D721Med (cell line): Measurements from ENCODE around the gene CDK4.

ENCODE experiments used
- DNase-seq: peaks from one replicate; pipeline ENCODE4 v3.0.0; 2011; ENCODE audit warnings: low spot score; ENCODE audit not compliant: insufficient read length
- FAIRE-seq: peaks from 2 replicates; lab custom pipeline; 2011; peaks lifted over from hg19 to GRCh38; lab: Jason Lieb, UNC
- TF ChIP-seq, protein P1 (sequence below): IDR thresholded peaks from 2 replicates; pipeline ENCODE4 v1.5.1; 2012; ENCODE audit warnings: mild to moderate bottlenecking, control low read depth; ENCODE audit not compliant: insufficient read depth; ENCODE audit errors: missing control alignments

Gene CDK4

DNA sequence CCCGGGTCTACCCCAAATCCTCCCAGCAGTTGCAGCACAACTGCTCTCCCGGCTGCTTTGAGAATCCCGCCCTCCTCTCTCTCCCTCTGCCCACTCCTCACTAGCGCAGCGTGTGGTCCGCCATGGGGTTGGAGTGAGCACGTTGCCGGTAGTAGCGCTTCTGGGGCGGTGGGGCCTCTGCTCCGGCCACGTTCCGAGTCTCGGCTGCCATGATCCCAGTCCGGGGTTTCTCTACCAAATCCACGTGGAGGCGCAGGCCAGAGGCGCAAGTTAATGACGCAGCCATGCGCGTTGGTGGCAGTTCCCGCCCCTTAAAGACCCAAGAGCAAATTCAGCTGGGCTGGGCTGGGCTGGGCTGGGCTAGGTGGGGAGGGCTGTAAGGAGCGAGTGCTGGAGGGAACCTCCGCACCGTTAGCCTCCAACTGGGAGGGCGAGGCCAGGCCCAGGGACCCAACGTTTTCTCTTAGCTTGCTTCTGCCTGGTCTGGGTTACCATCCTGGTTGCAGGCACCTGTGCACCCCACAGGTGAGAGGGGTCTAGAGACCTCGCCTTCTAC lies 19.8 kb upstream of the CDK4 start, which contains the start of gene METTL1:
Gene METTL1 (minus strand): TSS at position 233 of the 556 bp plus-strand sequence. CDS start 22 bp downstream, at position 211.
- DNase-seq = peak; percentile 84
- FAIRE-seq = no peak
- TF ChIP-seq, protein P1, sequence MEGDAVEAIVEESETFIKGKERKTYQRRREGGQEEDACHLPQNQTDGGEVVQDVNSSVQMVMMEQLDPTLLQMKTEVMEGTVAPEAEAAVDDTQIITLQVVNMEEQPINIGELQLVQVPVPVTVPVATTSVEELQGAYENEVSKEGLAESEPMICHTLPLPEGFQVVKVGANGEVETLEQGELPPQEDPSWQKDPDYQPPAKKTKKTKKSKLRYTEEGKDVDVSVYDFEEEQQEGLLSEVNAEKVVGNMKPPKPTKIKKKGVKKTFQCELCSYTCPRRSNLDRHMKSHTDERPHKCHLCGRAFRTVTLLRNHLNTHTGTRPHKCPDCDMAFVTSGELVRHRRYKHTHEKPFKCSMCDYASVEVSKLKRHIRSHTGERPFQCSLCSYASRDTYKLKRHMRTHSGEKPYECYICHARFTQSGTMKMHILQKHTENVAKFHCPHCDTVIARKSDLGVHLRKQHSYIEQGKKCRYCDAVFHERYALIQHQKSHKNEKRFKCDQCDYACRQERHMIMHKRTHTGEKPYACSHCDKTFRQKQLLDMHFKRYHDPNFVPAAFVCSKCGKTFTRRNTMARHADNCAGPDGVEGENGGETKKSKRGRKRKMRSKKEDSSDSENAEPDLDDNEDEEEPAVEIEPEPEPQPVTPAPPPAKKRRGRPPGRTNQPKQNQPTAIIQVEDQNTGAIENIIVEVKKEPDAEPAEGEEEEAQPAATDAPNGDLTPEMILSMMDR = no peak

- DNase-seq (peak; percentile 70), FAIRE-seq (no peak)
- TF ChIP-seq, protein P1 = no peak
These were observed 19.2 kb upstream of the CDK4 start for GRCh38 chr12:57771236-57771872.

GRCh38 chr12:57770734-57771133 lies 18.6 kb upstream of the CDK4 start:
- FAIRE-seq = no peak

DNA sequence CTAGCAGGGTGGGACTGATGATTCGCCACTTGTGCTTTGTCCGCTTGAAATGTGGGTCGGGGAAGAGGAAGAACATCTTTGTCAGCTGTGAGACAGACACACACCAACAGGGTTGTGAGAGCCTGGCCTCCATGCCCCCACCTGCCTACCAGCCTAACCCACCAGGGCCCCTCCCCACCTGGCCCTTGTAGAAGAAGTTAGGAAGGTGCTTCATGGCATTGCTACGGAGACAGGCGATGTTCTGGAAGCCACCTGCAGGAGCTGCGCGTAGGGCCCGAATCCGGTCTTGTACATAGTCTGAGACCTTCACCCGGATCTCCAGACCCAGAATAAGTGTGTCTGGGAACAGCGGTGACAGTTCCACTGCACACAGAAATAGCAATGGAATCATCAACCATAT lies 17.5 kb upstream of the CDK4 start:
- DNase-seq = no peak
- FAIRE-seq = no peak
- TF ChIP-seq, protein P1 = no peak

More at GRCh38 chr12:57770734-57771133, 18.6 kb upstream of the CDK4 start:
- DNase-seq = no peak
- TF ChIP-seq, protein P1 = no peak

DNA sequence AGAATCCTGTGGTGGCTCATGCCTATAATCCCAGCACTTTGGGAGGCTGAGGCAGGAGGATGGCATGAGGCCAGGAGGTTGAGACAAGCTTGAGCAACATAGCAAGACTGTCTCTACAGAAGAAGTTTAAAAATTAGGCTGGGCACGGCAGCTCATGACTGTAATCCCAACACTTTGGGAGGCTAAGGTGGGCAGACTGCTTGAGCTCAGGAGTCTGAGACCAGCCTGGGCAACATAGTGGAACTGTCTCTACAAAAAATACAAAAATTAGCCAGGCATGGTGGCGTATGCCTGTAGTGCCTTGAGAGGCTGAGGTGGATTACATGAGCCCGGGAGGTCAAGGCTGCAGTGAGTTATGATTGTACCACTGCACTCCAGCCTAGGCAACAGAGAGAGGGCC lies 15.8 kb upstream of the CDK4 start:
- FAIRE-seq = no peak

DNA sequence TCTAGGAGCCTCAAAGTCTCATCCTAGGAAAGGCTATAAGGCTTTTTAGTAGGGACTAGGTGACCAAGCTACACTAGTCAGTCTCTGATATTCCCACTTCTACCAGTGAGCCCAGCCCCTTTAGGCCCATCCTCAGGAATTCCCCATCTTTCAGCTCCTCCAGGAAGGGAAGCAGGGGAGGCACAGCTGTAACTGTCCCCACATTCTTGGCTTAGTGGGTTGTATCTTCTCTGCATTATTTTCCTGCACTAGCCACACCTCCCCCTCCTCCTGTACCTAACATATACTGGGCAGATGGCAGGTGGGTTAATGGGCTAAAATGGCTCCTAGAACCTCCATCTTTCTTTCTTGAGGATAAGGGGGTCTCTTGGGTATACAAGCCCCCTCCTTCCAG lies 15.2 kb upstream of the CDK4 start:
- TF ChIP-seq, protein P1 = no peak
- DNase-seq = no peak
- FAIRE-seq = no peak

More for the DNA sequence above, 15.8 kb upstream of the CDK4 start:
- TF ChIP-seq, protein P1 = no peak
- no peak for DNase-seq

DNA sequence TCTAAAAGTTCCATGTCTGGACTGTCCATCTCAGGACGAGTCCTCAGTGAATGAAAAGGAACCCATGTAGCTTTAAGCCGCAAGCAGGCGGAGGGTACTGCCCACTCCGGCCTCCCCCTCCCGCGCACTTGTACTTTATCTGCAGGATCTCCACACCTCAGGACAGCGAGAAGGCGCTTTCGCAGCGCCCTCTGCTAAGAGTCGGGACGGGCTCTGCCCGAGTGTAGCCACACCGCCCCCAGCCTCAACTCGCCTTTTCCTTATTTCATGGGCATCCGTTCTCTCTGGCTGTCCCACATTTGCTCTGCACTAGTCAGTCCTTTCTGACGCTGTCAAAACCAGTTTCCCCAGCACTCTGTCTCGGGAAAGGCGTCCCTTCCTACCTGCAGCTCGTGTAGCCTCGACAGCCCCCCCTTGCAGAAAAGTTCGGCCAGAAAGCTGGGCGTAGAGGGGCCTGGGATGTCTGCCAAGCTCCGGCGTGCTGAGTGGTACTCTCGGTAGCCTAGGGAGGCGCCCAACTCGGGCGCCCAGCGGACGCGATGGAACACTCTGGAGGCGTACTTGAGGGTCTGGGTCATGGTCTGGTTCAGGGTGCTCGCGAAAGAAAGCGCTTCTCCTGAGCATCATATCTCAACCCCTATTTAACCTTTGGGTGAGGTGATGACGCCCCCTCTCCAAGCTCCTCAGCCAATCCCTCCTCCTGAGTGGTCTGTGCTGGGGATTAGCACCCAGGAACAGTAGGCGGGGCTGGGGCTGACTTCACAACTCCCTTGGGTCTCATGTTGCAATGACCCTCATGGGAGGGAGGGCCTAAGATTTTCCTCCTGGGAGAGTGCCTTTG lies 14.6 kb upstream of the CDK4 start, which contains the start of gene CYP27B1:
Gene CYP27B1 (minus strand): TSS at position 615 of the 841 bp plus-strand sequence. CDS start 37 bp downstream, at position 578.
- FAIRE-seq (peak; percentile 38), DNase-seq (peak; percentile 78)
- TF ChIP-seq, protein P1 = no peak
